ENCODE measurements around the gene DIAPH1.

- no peak for TF ChIP-seq POLR2AphosphoS5 (IDR thresholded peaks at IDR 0.05)
- TF ChIP-seq CTCF (IDR thresholded peaks at IDR 0.05), result no peak
These were observed 93.1 kb downstream of the DIAPH1 start for GRCh38 chr5:141525653-141526052.

Measured in gastroesophageal sphincter (tissue), 3 donors.